SH-SY5Y (cell line): ENCODE data around the gene MMP2.

Source experiments
- GATA2 ChIP-seq: IDR thresholded peaks from 2 replicates; pipeline ENCODE4 v1.6.1; 2011; ENCODE audit warnings: mild to moderate bottlenecking, low read depth, low read length
- GATA3 ChIP-seq: IDR thresholded peaks from 2 replicates; pipeline ENCODE4 v1.6.1; 2011; ENCODE audit warnings: low read depth, mild to moderate bottlenecking, low read length, moderate library complexity

Gene MMP2

GRCh38 chr16:55510185-55510805 lies 31.3 kb downstream of the MMP2 start:
- TF ChIP-seq GATA3 (no peak), GATA2 (no peak)

DNA sequence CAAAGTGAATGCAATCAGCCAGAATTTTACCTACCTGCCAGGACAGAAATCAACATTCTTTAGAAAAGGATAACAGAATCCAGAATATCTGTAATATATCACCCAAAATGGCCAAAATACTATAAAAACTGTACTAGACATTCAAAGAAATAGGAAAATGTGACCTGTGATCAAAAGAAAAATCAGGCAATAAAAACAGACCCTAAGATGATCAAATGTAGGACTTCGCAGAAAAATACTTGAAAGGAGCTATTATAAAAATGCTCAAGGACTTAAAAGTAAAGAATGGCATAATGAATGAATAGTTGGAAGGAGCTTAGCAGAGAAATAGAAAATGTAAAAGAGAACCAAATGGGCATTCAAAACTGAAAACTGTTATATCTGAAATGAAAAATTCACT lies 33.9 kb downstream of the MMP2 start:
- TF ChIP-seq GATA3 (no peak), GATA2 (no peak)

DNA sequence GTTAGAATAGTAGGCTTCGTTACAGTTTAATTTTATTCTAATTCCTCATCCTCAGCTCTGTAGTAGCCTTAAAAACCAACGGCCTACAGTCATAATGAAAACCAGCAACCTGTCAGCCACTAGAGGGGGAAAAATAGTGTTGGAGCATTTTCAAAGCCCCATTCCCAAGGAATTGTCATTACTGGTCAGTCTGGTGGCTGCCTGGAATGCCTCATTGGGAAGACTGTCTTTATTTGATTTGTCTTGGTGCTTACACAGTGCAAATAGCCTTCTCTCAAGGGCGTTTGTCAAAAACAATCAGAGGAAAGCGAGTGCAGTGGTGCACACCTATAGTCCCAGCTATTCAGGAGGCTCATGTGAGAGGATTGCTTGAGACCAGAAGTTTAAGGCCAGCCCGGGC lies 34.6 kb downstream of the MMP2 start:
- TF ChIP-seq GATA2, result no peak
- TF ChIP-seq GATA3, result no peak

DNA sequence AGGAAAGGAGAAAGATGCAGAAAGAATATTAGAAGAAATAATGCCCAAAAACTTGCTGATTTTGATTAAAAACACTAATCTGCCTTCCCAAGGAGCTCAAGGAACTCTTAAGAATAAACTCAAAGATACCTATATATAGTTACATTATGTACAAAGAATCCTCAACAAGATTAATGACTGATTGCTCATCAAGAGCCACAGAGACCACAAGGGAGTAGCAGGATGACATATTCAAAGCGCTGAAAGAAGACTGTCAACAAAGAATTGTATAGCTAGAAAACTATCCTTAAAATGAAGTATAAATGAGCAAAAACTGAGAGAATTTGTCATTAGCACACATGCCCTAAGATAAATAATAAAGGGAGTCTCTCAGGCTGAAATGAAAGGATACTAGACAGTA lies 36.1 kb downstream of the MMP2 start:
- TF ChIP-seq GATA2 (no peak), GATA3 (no peak)

DNA sequence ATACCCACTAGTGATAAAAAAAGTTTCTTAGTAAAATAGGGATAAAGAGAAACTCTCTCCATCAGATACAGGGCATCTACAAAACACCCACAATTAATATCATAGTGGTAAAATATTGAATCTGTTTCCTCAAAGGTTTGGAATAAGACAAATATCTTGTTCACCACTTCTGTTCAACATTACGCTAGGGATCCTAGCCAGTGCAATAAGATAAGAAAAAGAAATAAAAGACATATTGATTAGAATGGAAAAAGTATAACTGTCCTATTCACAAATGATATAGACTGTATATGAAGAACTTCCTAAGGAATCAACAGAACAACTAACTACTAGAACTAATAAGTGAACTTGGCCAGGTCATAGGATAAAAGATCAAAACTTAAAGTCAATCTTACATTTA lies 42.8 kb downstream of the MMP2 start:
- TF ChIP-seq GATA3, result no peak
- TF ChIP-seq GATA2, result no peak

- TF ChIP-seq GATA3, result no peak
- no peak for TF ChIP-seq GATA2
Observed at GRCh38 chr16:55526441-55526840, 47.4 kb downstream of the MMP2 start.

DNA sequence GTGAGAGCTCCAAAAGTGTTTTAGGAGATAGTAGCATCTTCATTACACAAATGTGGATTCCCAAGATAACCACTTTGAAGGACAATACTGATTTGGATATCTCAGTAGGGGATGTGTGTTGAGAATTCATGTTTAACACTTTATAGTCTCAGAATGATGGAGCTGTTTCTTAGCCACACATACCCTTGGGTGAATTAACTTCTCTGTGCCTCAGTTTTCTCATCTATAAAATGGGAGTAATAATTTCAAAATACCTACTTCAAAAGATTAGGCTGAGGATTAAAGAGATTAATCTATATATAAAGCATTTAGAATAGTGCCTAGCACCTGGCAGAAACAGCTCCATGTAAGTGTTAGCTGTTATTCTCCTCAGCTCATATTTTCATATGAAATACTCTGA lies 48.9 kb downstream of the MMP2 start:
- TF ChIP-seq GATA2, result no peak
- no peak for TF ChIP-seq GATA3

DNA sequence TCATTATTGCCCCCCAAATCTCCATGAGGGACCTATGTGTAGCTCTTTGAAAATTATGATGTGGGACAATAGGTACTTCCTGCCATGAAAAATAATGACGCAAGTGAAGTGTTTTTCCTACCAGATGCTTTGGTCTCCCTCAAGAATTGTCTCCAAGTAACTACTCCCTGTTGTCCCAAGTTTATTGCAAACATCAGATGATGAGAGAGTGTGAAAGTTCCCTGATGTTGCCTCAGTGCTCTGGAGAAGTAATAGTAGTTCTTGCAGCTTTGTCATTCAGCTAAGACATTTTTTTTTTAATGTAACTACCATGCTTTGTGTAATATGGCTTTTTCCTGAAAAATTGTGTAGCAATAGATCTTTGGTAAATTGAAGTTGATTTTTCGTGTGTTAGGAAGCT lies 50.0 kb downstream of the MMP2 start:
- TF ChIP-seq GATA3 (no peak), GATA2 (no peak)

DNA sequence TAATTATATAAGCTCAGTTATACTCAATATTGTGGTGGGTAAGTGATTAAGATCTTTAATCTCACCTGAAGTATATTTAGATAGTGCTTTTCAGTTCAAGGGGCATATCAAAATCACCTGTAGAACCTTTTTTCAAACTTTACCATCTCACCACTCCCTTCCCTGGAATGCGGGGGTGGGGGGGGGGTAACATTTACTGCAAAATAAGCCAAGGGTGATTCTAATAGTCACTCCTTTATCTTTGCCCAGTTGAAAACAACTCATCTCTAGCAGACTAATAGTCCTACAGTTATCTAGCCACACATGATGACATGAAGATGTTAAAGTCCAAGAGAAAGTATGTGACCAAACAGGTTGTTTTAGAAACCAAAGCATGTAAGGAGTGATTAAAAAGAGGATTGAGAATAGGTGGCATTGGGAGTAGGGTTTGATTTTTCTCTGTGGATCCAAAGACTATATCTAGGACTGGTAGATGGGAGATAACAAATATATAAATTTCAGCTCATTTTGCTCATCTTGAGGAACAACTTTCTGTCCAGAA lies 51.4 kb downstream of the MMP2 start:
- TF ChIP-seq GATA3 (no peak), GATA2 (no peak)

DNA sequence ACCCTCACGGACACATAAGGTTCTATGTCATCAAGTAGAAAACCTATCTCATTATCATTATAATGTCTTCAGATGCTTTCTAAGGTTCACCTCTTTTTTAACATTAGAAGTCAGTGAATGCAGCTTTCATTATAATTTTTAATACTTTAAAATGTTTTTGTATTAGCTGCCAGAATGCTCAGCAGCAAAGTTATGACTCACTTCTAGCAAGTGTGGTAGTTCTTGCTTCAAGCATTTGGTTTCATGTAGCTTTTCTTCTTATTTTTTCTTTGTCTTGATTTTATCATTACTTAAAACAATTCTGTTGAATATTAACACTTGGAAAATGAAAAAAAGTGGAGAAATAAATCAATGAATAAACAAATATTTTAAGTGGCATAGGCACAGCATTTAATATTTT lies 53.2 kb downstream of the MMP2 start:
- no peak for TF ChIP-seq GATA3

DNA sequence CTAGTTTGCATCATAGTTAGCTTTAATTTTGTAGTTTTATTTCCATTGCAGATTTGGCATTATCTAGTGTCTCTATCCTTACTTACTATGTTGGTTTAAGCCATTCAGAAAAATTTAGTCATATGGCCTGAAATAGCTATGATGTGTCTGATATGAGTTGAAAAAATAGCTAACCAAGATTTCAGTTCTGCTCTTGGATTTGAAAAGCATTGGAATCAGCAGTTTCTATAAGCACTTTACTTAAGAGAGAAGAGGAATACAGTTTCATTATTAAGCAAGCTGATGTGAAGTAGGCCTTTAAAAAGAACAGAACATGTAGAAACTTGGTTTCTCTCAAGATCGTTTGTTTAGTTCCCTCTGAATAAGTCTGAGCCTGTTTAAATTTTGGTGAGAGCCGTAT lies 55.8 kb downstream of the MMP2 start:
- TF ChIP-seq GATA3, result no peak

- TF ChIP-seq GATA3 (no peak), GATA2 (no peak)
Observed at GRCh38 chr16:55539049-55539448, 60.1 kb downstream of the MMP2 start.

GRCh38 chr16:55539488-55539887 lies 60.5 kb downstream of the MMP2 start:
- TF ChIP-seq GATA2, result no peak
- no peak for TF ChIP-seq GATA3

- TF ChIP-seq GATA2, result no peak
- no peak for TF ChIP-seq GATA3
Observed at GRCh38 chr16:55540221-55540620, 61.2 kb downstream of the MMP2 start.

DNA sequence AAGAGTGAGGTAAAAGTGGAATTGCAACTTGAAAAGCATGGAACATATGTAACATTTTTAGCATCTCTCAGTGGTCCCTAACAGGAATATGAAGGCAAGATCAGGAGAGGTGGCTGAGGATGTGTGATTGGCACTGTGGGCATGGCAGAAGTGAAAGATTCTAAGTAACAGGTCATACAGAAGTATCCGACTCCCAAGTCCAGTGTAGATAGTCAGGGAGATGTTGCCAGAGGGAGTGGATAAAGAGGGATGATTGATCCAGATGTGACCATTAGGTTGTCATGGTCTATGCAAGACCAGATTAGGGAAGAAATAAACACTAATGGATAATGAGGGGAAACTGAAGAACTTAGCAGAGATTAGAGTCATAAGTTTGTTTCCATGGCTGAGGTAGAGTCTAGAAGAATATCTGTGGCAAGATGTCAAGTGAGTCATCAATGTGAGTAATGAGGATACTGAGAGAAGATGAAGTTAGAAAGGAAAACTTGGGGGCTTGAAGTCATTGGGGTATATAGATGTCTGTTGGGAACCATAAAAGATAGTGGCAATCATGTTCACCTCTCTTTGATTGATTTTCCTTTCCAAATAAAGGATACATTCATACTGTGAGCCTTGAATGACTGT lies 63.6 kb downstream of the MMP2 start:
- TF ChIP-seq GATA2 (no peak), GATA3 (no peak)

DNA sequence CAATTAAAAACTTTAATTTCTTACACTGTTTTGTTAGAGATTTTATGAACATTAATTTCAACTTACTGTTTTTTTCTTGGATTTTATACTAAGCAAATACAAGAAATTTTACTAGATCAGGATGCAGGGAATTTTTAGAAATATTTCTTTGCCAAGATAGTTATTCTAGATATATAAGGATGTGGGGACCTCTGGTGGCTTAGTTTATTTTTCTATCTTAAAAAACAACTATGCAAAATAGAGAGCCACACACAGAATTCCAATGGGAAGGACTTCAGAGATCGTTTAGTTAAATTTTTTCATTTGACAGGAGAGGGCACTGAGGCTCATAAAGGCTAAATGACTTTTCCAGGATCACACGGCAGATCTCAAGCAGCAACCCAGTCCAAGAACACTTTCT lies 64.5 kb downstream of the MMP2 start:
- TF ChIP-seq GATA3, result no peak
- no peak for TF ChIP-seq GATA2

DNA sequence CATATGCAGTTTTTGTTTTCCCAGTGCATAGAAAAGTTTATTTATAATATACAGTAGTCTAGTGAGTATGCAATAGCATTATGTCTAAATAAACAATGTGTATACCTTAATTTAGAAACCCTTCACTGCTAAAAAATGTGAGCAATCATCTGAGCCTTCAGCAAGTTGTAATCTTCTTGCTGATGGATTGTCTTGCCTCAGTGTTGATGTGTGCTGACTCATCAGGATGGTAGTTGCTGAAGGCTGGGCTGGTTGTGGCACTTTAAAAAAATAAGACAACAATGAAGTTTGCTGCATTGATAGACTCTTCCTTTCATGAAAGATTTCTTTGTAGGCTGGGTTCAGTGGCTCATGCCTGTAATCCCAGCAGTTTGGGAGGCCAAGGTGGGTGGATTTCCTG lies 73.6 kb downstream of the MMP2 start:
- TF ChIP-seq GATA3, result no peak
